Left cardiac atrium (tissue), 4 donors: ENCODE results near the gene FLYWCH1. TPM values are rescaled to one million over a fixed set of nuclear protein-coding genes. Genes with fewer than 3 reads are reported as not detected.
A peak's percentile ranks its signal among the peaks of the same experiment; 100 is the strongest.

ENCODE experiments used
- ATAC-seq, 2 donors: fragments of 200-7000 bp; cut with Tn5 transposase; one replicate each; pipeline ENCODE4 v1.9.1; 2020; ENCODE audit warnings: mild to moderate bottlenecking in 2 of 2, moderate library complexity in 2 of 2
- DNase-seq: peaks from one replicate; pipeline ENCODE4 v3.0.0-alpha.2; 2020
- intact Hi-C, 2 donors: fragments of 100-400 bp; cut with DNase I; formaldehyde crosslinking; loops; one replicate each; pipeline versions ENCODE4 v1.14.1 to v1.15.1; 2022 to 2023
- total RNA-seq, 2 donors: library from RNA; stranded (reverse); fragmentation: NEBNext Ultra II Directional; extraction: Animal tissue kit (Norgen Biotek cat#: 25700); gene quantifications; one replicate each; pipeline ENCODE4 v1.2.1, GENCODE V29; 2021
- donor health status: DM: no; HTN: yes; CAD: no.
- donor health status: DM: no; HTN: yes; CAD: no; lungs with severe emphysema.
- donor health status: DM: yes; HTN: yes; CAD: no.
- donor health status: Dilated cardiomyopathy.

The FLYWCH1 gene
- total RNA-seq, 2 donors from 2014 or later: 31.4 to 35.1 TPM

DNA sequence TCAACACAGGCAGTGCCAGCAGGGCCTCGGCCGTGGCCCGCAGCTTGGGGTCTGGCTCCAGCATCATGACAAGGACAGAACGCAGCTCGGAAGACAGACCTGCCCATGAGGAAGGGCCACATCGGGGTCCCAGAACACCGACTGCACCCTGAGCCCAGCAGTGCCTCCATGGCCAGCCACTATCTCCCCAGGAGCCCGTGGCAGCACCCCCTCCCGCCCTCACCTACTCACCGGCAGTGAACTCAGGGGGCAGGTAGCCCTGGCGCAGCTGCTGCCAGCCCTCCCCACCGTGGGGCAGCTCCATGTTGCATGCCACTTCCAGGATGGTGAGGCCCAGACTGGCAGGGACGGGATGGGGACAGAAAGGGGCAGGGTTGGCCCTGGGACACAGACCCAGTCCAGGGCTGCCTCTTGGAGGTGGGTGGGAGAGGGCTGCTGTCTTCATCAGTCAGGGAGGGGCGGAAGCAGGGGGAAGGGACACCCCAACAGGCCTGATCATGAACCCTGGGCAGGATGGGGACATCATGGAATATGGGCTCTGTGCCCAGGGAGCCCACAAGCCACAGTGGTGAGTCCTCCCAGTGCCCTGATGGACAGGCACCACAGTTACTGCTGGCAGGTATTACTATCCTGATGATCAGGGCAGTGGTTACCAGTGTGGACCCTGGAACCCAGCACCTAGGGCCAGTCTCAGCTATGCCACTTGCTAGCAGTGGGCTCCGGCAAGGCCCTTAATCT, 62.8 kb downstream of the FLYWCH1 start:
- ATAC-seq (no peak), DNase-seq (no peak)
- intact Hi-C loops: no loop called here

DNA sequence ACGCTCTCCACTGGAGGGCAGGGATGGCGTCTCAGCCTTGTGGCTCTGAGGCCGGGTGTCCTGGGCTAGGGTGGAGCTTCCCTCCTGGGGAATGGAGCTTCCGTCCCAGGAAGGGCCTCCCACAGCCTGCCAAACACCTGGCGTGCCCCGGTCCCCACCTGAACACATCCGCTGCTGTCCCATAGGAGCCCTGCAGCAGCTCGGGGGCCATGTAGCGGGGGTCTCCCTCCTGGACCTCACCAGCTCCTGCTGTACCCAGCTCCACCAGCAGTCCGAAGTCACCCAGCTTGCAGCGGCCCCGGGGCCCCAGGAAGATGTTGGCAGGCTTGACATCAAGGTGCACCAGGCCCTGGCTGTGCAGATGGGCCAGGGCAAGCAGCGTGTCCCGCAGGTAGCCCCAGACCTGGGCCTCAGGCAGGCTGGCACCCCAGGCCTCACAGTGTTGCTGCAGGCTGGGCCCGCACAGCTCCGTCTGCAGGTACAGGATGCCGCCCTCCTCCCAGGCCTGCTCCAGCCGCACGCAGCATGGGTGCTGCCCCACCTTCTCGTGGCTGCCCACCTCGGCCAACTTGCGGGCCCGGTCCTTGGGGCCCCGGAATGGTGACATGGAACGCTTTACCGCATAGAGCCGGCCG, 63.5 kb downstream of the FLYWCH1 start:
- intact Hi-C loops: no loop called here
- ATAC-seq (no peak), DNase-seq (no peak)

- intact Hi-C loops: no loop called here
- ATAC-seq: no peak
- no peak for DNase-seq
These were observed 64.5 kb downstream of the FLYWCH1 start for GRCh38 chr16:2976201-2976600.

DNA sequence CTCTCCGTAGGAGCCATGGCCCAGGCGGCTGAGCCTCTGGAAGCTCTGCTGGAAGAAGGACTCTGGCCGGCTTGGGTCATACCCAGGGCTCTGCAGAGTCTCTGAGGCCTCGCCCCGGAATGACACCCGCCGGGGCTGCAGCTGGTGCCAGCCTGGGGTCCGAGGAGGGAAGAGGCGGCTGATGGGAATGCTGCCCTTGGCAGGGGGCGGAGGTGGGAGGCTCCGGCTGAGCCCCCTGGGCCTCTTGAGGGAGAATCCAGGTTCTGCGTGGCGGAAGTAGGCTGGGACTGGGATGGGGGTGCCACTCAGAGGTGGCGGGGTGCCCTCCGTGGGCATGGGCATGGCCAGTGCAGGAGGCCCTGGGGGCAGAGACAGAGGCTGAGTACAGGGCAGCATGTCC, 64.9 kb downstream of the FLYWCH1 start:
- intact Hi-C loops: no loop called here
- DNase-seq (no peak), ATAC-seq (no peak)

DNA sequence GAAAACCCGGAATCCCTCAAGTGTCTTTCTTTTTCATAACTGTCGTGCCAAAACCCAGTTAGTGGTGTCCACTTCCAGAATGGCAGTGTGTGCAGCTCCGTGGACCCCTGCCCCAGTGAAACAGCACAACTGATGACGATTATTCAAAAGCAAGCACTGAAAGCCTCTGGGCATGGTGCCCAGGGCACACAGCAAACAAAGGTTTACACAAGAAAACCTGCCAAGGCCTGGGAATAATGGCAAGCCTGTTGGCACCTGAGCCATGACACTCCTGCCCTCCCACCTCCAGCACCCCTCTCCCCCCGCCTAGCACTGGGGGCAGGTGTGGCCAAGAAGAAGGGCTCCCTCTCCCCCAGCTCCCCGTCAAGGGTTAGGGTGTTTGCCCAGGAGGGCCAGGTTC, 65.7 kb downstream of the FLYWCH1 start:
- DNase-seq (no peak), ATAC-seq (no peak)
- intact Hi-C loops: no loop called here

GRCh38 chr16:2979669-2980226, 68.0 kb downstream of the FLYWCH1 start:
- intact Hi-C loops: no loop called here
- no peak for DNase-seq
- ATAC-seq: no peak

GRCh38 chr16:2980227-2981176, 68.8 kb downstream of the FLYWCH1 start, which contains the start of gene PKMYT1:
PKMYT1 (minus strand) TSS chr16:2980446; CDS start chr16:2979657, 789 bp downstream.
- DNase-seq: peak; percentile 94
- peak; percentile 95 to 98 for ATAC-seq
- intact Hi-C loops: no loop called here

DNA sequence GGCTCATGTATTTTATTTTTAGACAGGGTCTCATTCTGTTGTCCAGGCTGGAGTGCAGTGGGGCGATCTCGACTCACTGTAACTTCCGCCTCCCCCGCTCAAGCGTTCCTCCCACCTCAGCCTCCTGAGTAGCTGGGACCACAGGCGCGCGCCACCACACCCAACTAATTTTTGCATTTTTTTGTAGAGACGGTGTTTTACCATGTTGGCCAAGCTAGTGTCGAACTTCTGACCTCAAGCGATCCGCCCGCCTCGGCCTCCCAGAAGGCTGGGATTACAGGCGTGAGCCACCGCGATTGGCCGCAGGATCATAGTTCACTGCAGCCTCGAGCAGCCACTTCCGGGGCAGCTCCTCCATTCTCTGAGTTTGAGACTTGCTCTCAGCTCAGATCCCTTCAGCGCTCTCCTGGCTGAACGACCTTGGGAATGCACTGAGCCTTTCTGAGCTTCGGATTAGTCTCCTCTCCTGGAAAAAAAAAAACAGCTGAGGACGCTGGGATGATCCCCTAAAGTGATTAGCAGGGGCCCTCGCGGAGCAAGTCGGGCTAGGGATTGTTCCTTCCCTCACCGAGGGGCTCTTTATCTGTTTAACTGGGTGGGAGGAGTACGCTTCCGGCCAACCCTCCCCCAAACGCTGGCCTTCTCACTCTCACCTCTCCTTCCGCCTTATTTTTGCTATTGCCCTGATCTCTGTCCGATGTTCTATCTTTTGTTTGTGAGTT, 69.6 kb downstream of the FLYWCH1 start:
- DNase-seq: no peak
- no peak for ATAC-seq
- intact Hi-C loops: no loop called here

DNA sequence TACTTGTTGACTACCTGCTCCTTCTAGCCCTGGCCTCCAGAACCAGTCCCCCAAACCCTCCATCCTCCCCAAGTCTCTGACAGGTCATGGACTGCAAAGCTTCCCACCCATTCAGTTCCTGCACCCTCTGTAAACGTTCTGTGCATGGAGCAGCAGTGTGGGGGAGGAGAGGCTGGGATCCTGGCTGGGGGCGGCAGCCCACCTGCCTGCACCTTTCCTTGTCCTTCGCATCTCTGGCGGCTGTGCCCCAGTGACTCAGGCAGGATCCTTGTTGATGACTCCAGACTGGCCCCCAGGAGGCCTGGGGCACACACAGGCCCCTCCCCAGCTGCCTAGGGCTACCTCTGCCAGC, 70.1 kb downstream of the FLYWCH1 start:
- ATAC-seq: no peak
- intact Hi-C loops: no loop called here
- no peak for DNase-seq

- DNase-seq (no peak), ATAC-seq (no peak)
- intact Hi-C loops: no loop called here
These were observed 70.7 kb downstream of the FLYWCH1 start for GRCh38 chr16:2982402-2982801.

DNA sequence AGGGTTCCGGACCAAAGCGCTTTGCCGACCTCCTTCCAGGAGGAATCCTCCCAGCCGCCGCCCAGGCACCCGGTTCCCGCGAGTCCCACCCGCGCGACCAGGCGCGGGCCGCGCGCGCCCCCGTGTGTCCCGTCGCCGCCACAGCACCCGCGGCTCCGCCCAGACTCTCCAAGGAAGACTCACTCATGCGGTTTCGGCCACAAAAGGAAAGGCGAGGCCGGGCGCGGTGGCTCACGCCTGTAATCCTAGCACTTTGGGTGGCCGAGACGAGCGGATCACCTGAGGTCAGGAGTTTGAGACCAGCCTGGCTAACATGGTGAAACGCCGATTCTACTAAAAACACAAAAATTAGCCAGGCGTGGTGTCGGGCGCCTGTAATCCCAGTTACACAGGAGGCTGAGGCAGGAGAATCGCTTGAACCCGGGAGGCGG, 72.0 kb downstream of the FLYWCH1 start:
- ATAC-seq: peak; percentile 33 to 48
- intact Hi-C loops: no loop called here

DNA sequence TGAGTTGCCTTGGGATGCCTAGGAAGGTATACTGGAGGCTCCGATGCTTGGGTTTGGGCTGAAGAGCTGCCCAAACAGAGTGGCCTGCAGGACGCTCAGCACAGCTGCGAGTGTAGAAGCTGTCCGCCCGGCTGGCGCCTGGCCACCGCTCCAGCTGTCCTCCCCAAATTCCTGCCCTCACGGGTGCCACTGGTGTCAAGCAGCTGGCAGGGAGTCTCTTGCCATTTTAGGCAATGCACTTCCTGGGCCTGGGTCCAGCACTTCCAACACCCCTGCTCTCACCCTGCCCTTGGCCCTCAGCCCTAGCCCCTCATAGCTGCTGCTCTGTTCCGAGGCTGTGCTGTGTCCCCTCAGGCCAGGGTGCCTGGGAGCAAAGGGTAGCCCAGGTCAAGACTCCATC, 73.7 kb downstream of the FLYWCH1 start:
- intact Hi-C loops: no loop called here
- ATAC-seq (peak; percentile 30 to 63), DNase-seq (peak; percentile 47)

More for the DNA sequence above, 72.0 kb downstream of the FLYWCH1 start:
- DNase-seq: peak; percentile 85

DNA sequence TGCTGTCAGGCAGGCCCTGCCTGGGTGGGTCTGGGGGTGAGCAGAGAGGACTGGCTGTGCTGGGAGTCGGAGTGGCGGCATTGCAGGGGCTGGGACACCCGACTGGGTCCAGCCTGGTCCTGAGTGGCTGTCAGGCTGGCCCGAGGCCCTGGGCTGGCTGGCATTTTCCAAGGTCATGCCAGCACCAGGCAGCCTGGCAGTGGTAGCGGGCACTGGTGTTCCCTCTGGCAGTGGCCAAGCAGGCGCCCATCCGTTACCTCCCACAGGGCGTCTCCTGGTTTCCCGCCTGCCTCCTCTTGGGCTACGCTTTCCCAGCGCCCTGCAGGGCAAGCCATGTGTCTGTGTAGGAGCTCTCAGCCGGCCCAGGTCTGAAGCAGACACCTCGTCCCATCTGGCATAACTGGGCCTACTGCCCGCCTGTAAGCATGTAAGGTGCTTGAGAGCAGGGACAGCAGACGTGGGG, 74.2 kb downstream of the FLYWCH1 start:
- ATAC-seq (peak; percentile 64 to 81), DNase-seq (peak; percentile 40)
- intact Hi-C loops: no loop called here

- no peak for DNase-seq
- intact Hi-C loops: no loop called here
- no peak for ATAC-seq
These were observed 75.0 kb downstream of the FLYWCH1 start for GRCh38 chr16:2986623-2987188.

DNA sequence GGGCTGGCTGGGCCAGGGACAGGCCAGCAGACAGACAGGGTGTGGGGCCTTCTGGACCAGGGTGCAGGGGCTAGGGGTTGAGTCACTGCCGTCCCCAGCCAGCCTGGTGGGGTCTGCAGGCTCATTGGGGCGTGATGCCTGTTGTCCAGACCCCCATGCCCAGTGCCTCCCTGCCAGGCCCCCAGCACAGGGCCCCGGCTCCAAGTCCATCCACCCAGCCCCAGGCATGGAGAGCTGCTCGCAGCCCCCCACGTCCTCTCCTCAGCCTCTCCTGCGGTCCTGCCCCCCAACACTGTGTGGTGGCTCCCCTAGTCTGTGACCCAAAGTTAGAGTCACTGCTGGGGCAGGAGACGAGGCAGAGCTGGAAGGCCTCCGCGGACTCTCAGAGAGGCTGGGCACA, 75.6 kb downstream of the FLYWCH1 start:
- intact Hi-C loops: no loop called here
- DNase-seq: no peak
- ATAC-seq: no peak

GRCh38 chr16:2987833-2988232, 76.1 kb downstream of the FLYWCH1 start:
- intact Hi-C loops: no loop called here
- no peak for DNase-seq
- no peak for ATAC-seq

DNA sequence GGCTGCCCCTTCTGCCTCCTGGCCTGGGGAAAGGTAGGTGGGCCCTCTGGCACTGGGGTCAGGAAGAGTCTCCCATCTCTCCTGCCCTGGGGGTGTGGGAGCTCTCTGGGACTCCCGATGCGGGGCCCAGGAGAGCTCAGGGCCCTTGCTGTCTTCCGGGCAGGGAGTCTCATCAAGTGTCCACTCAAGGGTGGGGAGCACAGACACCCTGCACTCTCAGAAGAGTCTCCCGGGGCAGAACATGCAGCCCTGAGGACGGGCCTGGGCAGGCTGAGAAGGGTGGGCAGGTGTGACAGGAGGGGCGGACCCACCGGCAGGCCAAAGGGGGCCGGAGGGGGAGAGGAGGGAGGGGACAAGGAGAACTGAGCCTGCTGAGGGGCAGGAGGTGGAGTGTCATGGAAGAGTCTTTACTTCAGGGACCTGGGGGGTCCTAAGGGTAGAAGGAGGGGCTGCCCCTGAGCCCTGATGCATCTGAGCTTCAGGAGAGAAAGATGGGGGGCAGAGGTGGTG, 76.9 kb downstream of the FLYWCH1 start:
- ATAC-seq: no peak
- DNase-seq: no peak
- intact Hi-C loops: no loop called here

DNA sequence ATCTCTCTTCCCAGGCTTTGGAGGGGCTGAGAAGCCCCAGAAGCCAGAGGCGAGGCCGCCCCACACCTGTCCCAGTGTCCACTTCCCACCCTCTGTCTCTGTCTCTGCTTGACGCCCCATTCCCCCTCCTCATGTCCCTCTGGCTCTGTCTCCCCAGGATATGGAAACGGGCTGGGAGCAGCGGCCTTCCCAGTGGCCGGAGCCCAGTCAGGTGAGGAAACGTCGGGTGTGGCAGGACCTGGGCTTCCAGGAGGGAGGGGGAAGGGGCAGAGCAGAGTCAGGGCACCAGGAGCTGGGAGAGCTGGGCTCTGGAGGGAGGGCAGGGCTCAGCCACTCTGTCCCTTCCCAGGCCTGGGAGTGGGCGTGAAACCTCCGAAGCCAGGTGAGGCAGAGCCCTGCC, 79.2 kb downstream of the FLYWCH1 start:
- DNase-seq (no peak), ATAC-seq (no peak)
- intact Hi-C loops: no loop called here
